Hepatocyte (in vitro differentiated cells): Measurements from ENCODE around the gene BRWD1. TPM values are rescaled to one million over a fixed set of nuclear protein-coding genes. Genes with fewer than 3 reads are reported as not detected.

Experiments
- DNase-seq: peaks from one replicate; pipeline ENCODE4 v3.0.0-alpha.2; 2016; ENCODE audit warnings: low spot score
- H2AFZ ChIP-seq: fragments of 200-600 bp; sonication (generic); 2 replicates; pipeline ENCODE4 v1.6.0; 2016; ENCODE audit warnings: antibody characterized with exemption, mild to moderate bottlenecking
- H3K27ac ChIP-seq: fragments of 200-600 bp; sonication (generic); 2 replicates; pipeline ENCODE4 v1.5.1; 2016; ENCODE audit warnings: mild to moderate bottlenecking
- H3K27me3 ChIP-seq: fragments of 200-600 bp; sonication (generic); 2 replicates; pipeline ENCODE4 v1.6.1; 2016
- H3K36me3 ChIP-seq: fragments of 200-600 bp; sonication (generic); replicated peaks from 2 replicates; pipeline ENCODE4 v1.5.1; 2016; ENCODE audit warnings: low read depth; ENCODE audit not compliant: insufficient read depth
- H3K4me1 ChIP-seq: fragments of 200-600 bp; sonication (generic); 2 replicates; pipeline ENCODE4 v1.5.1; 2016; ENCODE audit warnings: mild to moderate bottlenecking, moderate library complexity; ENCODE audit not compliant: insufficient read depth
- H3K4me2 ChIP-seq: fragments of 200-600 bp; sonication (generic); 2 replicates; pipeline ENCODE4 v1.6.0; 2016
- H3K4me3 ChIP-seq: fragments of 200-600 bp; sonication (generic); 2 replicates; pipeline ENCODE4 v1.5.1; 2016; ENCODE audit warnings: mild to moderate bottlenecking
- H3K79me2 ChIP-seq: fragments of 200-600 bp; sonication (generic); 2 replicates; pipeline ENCODE4 v1.6.0; 2017; ENCODE audit warnings: mild to moderate bottlenecking
- H3K9me2 ChIP-seq: fragments of 200-600 bp; sonication (generic); replicated peaks from 2 replicates; pipeline ENCODE4 v1.6.0; 2017; ENCODE audit warnings: mild to moderate bottlenecking; ENCODE audit not compliant: insufficient read depth
- H3K9me3 ChIP-seq: fragments of 200-600 bp; sonication (generic); 2 replicates; pipeline ENCODE4 v1.5.1; 2016; ENCODE audit warnings: low read depth, mild to moderate bottlenecking
- H4K20me1 ChIP-seq: fragments of 200-600 bp; sonication (generic); 2 replicates; pipeline ENCODE4 v1.6.0; 2016; ENCODE audit warnings: mild to moderate bottlenecking; ENCODE audit not compliant: insufficient read depth, poor library complexity, severe bottlenecking
- EZH2 ChIP-seq: fragments of 200-600 bp; sonication (generic); IDR thresholded peaks from 2 replicates; pipeline ENCODE4 v1.6.1; 2016; ENCODE audit warnings: antibody characterized with exemption, mild to moderate bottlenecking, borderline replicate concordance
- EZH2phosphoT487 ChIP-seq: fragments of 200-600 bp; sonication (generic); IDR thresholded peaks from one replicate; pipeline ENCODE4 v1.6.1; 2018; ENCODE audit warnings: antibody characterized with exemption, mild to moderate bottlenecking, low read depth, moderate library complexity; ENCODE audit not compliant: unreplicated experiment, severe bottlenecking
- WGBS: methylation state at CpG from one replicate; pipeline ENCODE4 v1.1.6; 2016; ENCODE audit warnings: low lambda C conversion rate; ENCODE audit errors: missing lambda C conversion rate; 5-methylcytosine and 5-hydroxymethylcytosine counted together
- polyA plus RNA-seq: library from polyadenylated mRNA; unstranded; fragments of >200 nt; fragmentation: Nextera tagmentation; extraction: Ambion mirVana; gene quantifications from 2 replicates; pipeline ENCODE4 v1.2.1, GENCODE V29; 2016
- total RNA-seq: library from RNA; depleted of rRNA; stranded (reverse); fragments of >200 nt; gene quantifications from 2 replicates; pipeline ENCODE4 v1.2.3, GENCODE V29; 2014
- TF ChIP-seq, protein P1 (sequence below): fragments of 200-600 bp; sonication (generic); IDR thresholded peaks from 2 replicates; pipeline ENCODE4 v1.5.1; 2016; ENCODE audit warnings: antibody characterized with exemption, mild to moderate bottlenecking; ENCODE audit not compliant: poor library complexity

Gene BRWD1
- total and polyA plus RNA-seq, 2 experiments from 2014 or later: 17.4 to 48.3 TPM

DNA sequence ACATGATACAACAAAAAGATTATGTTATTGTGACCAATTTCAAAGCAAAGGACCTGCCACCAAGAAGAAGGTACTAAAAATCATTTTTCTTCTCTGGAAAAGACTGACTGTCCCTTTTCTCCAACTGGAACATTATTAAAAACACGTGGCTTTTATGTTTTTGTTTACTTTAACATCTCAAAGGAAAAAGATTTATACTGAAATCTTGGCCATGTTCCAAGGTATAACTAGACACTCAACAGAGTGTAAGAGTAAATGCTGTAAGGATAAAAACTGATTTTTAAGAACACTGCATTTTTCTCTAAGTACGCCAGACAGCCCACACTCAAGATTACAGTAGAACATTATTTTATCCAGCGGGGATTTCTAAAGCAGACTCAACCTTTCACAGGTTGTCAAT, 62.1 kb downstream of the BRWD1 start:
- H3K27ac ChIP-seq: no peak overlapping the region
- H3K9me3 ChIP-seq: no peaks in the 10 kb centered on the region
- H3K79me2 ChIP-seq: peaks cover 9% of the 10 kb centered on the region
- DNase-seq: peak; percentile 18
- H3K4me2 ChIP-seq: peak overlapping the region; percentile 46
- no peak overlapping the region for H2AFZ ChIP-seq
- H3K36me3 ChIP-seq: no peaks in the 10 kb centered on the region
- no peaks in the 10 kb centered on the region for H4K20me1 ChIP-seq
- no peak overlapping the region for H3K4me3 ChIP-seq
- 54% methylated on average over 3 of the region's 3 CpGs for WGBS
- H3K9me2 ChIP-seq: no peaks in the 10 kb centered on the region
- no peaks in the 10 kb centered on the region for H3K27me3 ChIP-seq
- H3K4me1 ChIP-seq: peaks cover 5% of the 10 kb centered on the region
- TF ChIP-seq, protein P1, sequence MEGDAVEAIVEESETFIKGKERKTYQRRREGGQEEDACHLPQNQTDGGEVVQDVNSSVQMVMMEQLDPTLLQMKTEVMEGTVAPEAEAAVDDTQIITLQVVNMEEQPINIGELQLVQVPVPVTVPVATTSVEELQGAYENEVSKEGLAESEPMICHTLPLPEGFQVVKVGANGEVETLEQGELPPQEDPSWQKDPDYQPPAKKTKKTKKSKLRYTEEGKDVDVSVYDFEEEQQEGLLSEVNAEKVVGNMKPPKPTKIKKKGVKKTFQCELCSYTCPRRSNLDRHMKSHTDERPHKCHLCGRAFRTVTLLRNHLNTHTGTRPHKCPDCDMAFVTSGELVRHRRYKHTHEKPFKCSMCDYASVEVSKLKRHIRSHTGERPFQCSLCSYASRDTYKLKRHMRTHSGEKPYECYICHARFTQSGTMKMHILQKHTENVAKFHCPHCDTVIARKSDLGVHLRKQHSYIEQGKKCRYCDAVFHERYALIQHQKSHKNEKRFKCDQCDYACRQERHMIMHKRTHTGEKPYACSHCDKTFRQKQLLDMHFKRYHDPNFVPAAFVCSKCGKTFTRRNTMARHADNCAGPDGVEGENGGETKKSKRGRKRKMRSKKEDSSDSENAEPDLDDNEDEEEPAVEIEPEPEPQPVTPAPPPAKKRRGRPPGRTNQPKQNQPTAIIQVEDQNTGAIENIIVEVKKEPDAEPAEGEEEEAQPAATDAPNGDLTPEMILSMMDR: no peak
- TF ChIP-seq EZH2phosphoT487 (no peak), EZH2 (no peak)

DNA sequence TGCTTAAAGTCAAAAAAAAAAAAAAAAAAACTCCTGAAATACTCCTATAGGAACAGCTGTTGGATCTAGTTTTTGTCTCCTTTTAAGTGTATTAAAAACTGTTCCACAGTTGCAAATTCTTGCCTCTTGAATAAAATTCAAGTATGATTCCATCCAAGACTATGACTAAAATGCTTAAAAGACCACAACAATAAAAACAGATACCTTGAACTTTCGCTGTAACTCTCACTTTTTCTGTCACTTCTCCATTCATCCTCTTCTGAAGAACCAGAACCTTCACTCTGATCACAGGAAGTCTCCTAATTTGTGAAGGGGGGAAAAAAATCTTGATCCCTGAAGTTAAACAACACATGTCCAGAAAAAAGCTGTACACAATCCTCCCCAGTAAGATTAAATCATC, 75.2 kb downstream of the BRWD1 start:
- no peaks in the 10 kb centered on the region for H3K4me1 ChIP-seq
- TF ChIP-seq EZH2: no peak
- no peak for TF ChIP-seq EZH2phosphoT487
- TF ChIP-seq, protein P1: no peak
- WGBS: 92% methylated on average over 1 of the region's 1 CpG
- no peaks in the 10 kb centered on the region for H3K36me3 ChIP-seq
- H3K9me3 ChIP-seq: no peaks in the 10 kb centered on the region
- no peak overlapping the region for H3K27ac ChIP-seq
- no peak overlapping the region for H2AFZ ChIP-seq
- no peak overlapping the region for H3K4me2 ChIP-seq
- no peak for DNase-seq
- H3K4me3 ChIP-seq: no peak overlapping the region
- no peaks in the 10 kb centered on the region for H3K27me3 ChIP-seq
- no peaks in the 10 kb centered on the region for H4K20me1 ChIP-seq
- H3K9me2 ChIP-seq: no peaks in the 10 kb centered on the region
- peaks cover 19% of the 10 kb centered on the region for H3K79me2 ChIP-seq

GRCh38 chr21:39232861-39233291, 80.6 kb downstream of the BRWD1 start:
- Histone ChIP-seq H3K27ac (no peak overlapping the region), H3K4me3 (no peak overlapping the region), H3K9me3 (no peaks in the 10 kb centered on the region), H4K20me1 (no peaks in the 10 kb centered on the region), H3K9me2 (no peaks in the 10 kb centered on the region), H3K4me1 (no peaks in the 10 kb centered on the region), H3K4me2 (no peak overlapping the region), H3K27me3 (no peaks in the 10 kb centered on the region), H3K36me3 (no peaks in the 10 kb centered on the region), H3K79me2 (peaks cover 20% of the 10 kb centered on the region), H2AFZ (no peak overlapping the region)
- 79% methylated on average over 3 of the region's 3 CpGs for WGBS
- TF ChIP-seq, protein P1: no peak
- TF ChIP-seq EZH2 (no peak), EZH2phosphoT487 (no peak)
- DNase-seq: peak; percentile 5

DNA sequence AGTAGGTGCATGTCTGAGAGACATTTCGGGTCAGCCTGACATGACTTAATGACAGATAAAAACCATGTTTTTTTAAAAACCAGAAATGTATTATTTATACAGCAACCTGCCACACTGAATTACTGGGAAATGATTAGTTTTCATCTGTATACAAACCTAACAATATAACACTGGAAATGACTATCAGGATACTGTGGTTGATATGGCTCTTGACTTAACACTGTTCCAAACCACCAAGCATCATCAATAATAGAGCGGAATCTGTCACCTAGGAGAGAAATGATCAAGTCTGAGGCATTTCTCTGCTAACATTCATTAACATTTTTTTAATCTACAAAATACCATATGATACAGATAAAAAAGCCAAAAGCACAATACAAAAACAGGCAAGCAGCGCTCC, 88.5 kb downstream of the BRWD1 start:
- TF ChIP-seq EZH2phosphoT487 (no peak), EZH2 (no peak)
- TF ChIP-seq, protein P1: no peak
- Histone ChIP-seq H3K27me3 (no peaks in the 10 kb centered on the region), H3K9me2 (no peaks in the 10 kb centered on the region), H3K36me3 (no peaks in the 10 kb centered on the region), H3K4me1 (no peaks in the 10 kb centered on the region), H3K9me3 (no peaks in the 10 kb centered on the region), H3K4me2 (no peak overlapping the region), H3K79me2 (peaks cover 2% of the 10 kb centered on the region), H4K20me1 (no peaks in the 10 kb centered on the region), H3K27ac (no peak overlapping the region), H2AFZ (no peak overlapping the region), H3K4me3 (no peak overlapping the region)
- 96% methylated on average over 3 of the region's 3 CpGs for WGBS
- no peak for DNase-seq
